Tibial nerve (tissue), 4 donors: ENCODE data around the gene RSAD1. TPM values are rescaled to one million over a fixed set of nuclear protein-coding genes. Genes with fewer than 3 reads are reported as not detected.

Experiments used
- DNase-seq, 2 donors: peaks; one replicate each; pipeline ENCODE4 v3.0.0-alpha.2; 2019; ENCODE audit warnings: low spot score in 2 of 2
- H3K27ac ChIP-seq, 4 donors: fragments of 200-600 bp; sonication (generic) in 3 of 4; one replicate each; pipeline ENCODE4 v1.5.1; 2017 to 2019; ENCODE audit warnings: mild to moderate bottlenecking in 1 of 4
- H3K27me3 ChIP-seq, 2 donors: fragments of 200-600 bp; sonication (generic) in 1 of 2; one replicate each; pipeline versions ENCODE4 v1.5.1 to v1.6.0; 2017 to 2019
- H3K36me3 ChIP-seq, 3 donors: fragments of 200-600 bp; sonication (generic); one replicate each; pipeline ENCODE4 v1.5.1; 2018 to 2019
- H3K4me1 ChIP-seq, 4 donors: fragments of 200-600 bp; sonication (generic) in 3 of 4; one replicate each; pipeline ENCODE4 v1.5.1; 2017 to 2019
- H3K4me3 ChIP-seq, 4 donors: fragments of 200-600 bp; sonication (generic) in 3 of 4; one replicate each; pipeline ENCODE4 v1.5.1; 2017 to 2019; ENCODE audit warnings: mild to moderate bottlenecking in 1 of 4, moderate library complexity in 1 of 4
- H3K9me3 ChIP-seq, 4 donors: fragments of 200-600 bp; sonication (generic) in 3 of 4; one replicate each; pipeline ENCODE4 v1.5.1; 2017 to 2019
- CTCF ChIP-seq, 5 experiments: fragments of 200-600 bp in 3 of 5; fragments of 450-650 bp in 2 of 5; sonication (generic) in 3 of 5; IDR thresholded peaks; one replicate each; pipeline ENCODE4 v1.5.1; 2016 to 2019; ENCODE audit warnings: antibody characterized with exemption in 5 of 5, mild to moderate bottlenecking in 3 of 5, moderate library complexity in 2 of 5
- EP300 ChIP-seq, 2 donors: sonication (generic); formaldehyde crosslinking; IDR thresholded peaks; one replicate each; pipeline ENCODE4 v1.6.1; 2017; ENCODE audit warnings: antibody characterized with exemption in 2 of 2, mild to moderate bottlenecking in 1 of 2
- POLR2A ChIP-seq, 2 donors: fragments of 450-650 bp; IDR thresholded peaks; one replicate each; pipeline ENCODE4 v1.6.1; 2017; ENCODE audit warnings: antibody characterized with exemption in 2 of 2, mild to moderate bottlenecking in 2 of 2, moderate library complexity in 2 of 2
- WGBS, 2 donors: methylation state at CpG; one replicate each; pipeline ENCODE4 v1.1.5; 2018; 5-methylcytosine and 5-hydroxymethylcytosine counted together
- total RNA-seq, 4 donors: library from RNA; depleted of rRNA; stranded (reverse); fragments of >200 nt; gene quantifications; one replicate each; pipeline ENCODE4 v1.1.0, GENCODE V29; 2016

Gene RSAD1
- total RNA-seq, 4 donors from 2014 or later: 30.8 to 61.8 (median 32.9) TPM

GRCh38 chr17:50518384-50519023 lies 39.8 kb downstream of the RSAD1 start:
- Histone ChIP-seq H3K27ac (peak overlapping the region in 2 of 4 donors; percentile 26 to 34), H3K9me3 (no peaks in the 10 kb centered on the region), H3K27me3 (no peaks in the 10 kb centered on the region), H3K4me3 (no peak overlapping the region), H3K4me1 (peaks cover 0 to 40% (median 9%) of the 10 kb centered on the region in 4 donors), H3K36me3 (no peaks in the 10 kb centered on the region)
- no peak for TF ChIP-seq CTCF (IDR thresholded peaks at IDR 0.05)
- no peak for TF ChIP-seq EP300 (IDR thresholded peaks at IDR 0.05)
- TF ChIP-seq POLR2A (IDR thresholded peaks at IDR 0.05): no peak
- 59 to 78% methylated on average over 13 of the region's 13 CpGs for WGBS, 2 donors
- DNase-seq: no peak

- no peak for DNase-seq
- Histone ChIP-seq H3K4me3 (no peak overlapping the region), H3K36me3 (no peaks in the 10 kb centered on the region), H3K27ac (no peak overlapping the region), H3K27me3 (no peaks in the 10 kb centered on the region), H3K9me3 (no peaks in the 10 kb centered on the region), H3K4me1 (peaks cover 0 to 32% (median 7%) of the 10 kb centered on the region in 4 donors)
- 88% methylated on average over 8 of the region's 8 CpGs for WGBS, 2 donors
- no peak for TF ChIP-seq CTCF (IDR thresholded peaks at IDR 0.05)
- TF ChIP-seq POLR2A (IDR thresholded peaks at IDR 0.05): no peak
- no peak for TF ChIP-seq EP300 (IDR thresholded peaks at IDR 0.05)
These were observed 40.6 kb downstream of the RSAD1 start for GRCh38 chr17:50519141-50519834.

GRCh38 chr17:50520483-50520882 lies 41.8 kb downstream of the RSAD1 start:
- H3K27me3 ChIP-seq: no peaks in the 10 kb centered on the region
- H3K27ac ChIP-seq: no peak overlapping the region
- no peak for DNase-seq
- no peaks in the 10 kb centered on the region for H3K9me3 ChIP-seq
- no peaks in the 10 kb centered on the region for H3K36me3 ChIP-seq
- WGBS, 2 donors: 83 to 86% methylated on average over 2 of the region's 2 CpGs
- TF ChIP-seq POLR2A (IDR thresholded peaks at IDR 0.05) (no peak), CTCF (IDR thresholded peaks at IDR 0.05) (no peak), EP300 (IDR thresholded peaks at IDR 0.05) (no peak)
- H3K4me3 ChIP-seq: no peak overlapping the region
- peaks cover 0 to 20% (median 0%) of the 10 kb centered on the region in 4 donors for H3K4me1 ChIP-seq

GRCh38 chr17:50521514-50521913 lies 42.9 kb downstream of the RSAD1 start:
- H3K27ac ChIP-seq: no peak overlapping the region
- DNase-seq: no peak
- 69 to 73% methylated on average over 2 of the region's 2 CpGs for WGBS, 2 donors

More at GRCh38 chr17:50521514-50521913, 42.9 kb downstream of the RSAD1 start:
- H3K9me3 ChIP-seq: no peaks in the 10 kb centered on the region
- peaks cover 0 to 10% (median 0%) of the 10 kb centered on the region in 4 donors for H3K4me1 ChIP-seq
- H3K36me3 ChIP-seq: no peaks in the 10 kb centered on the region
- no peak for TF ChIP-seq EP300 (IDR thresholded peaks at IDR 0.05)
- TF ChIP-seq CTCF (IDR thresholded peaks at IDR 0.05): no peak
- no peak for TF ChIP-seq POLR2A (IDR thresholded peaks at IDR 0.05)
- H3K4me3 ChIP-seq: no peak overlapping the region
- H3K27me3 ChIP-seq: no peaks in the 10 kb centered on the region
